HEK293 (cell line): ENCODE data around the gene ELMO1.

Source experiments
- GLIS1 ChIP-seq: fragments of 450-650 bp; formaldehyde crosslinking; IDR thresholded peaks from 2 replicates; pipeline ENCODE4 v1.5.1; 2016; ENCODE audit warnings: missing biosample characterization, missing genetic modification characterization
- KLF1 ChIP-seq: fragments of 450-650 bp; formaldehyde crosslinking; IDR thresholded peaks from 2 replicates; pipeline ENCODE4 v1.5.1; 2016; ENCODE audit warnings: missing biosample characterization, missing genetic modification characterization
- MZF1 ChIP-seq: fragments of 450-650 bp; formaldehyde crosslinking; IDR thresholded peaks from 2 replicates; pipeline ENCODE4 v1.5.1; 2017; ENCODE audit warnings: missing biosample characterization, missing genetic modification characterization, borderline replicate concordance
- OSR2 ChIP-seq: fragments of 450-650 bp; formaldehyde crosslinking; IDR thresholded peaks from 2 replicates; pipeline ENCODE4 v1.5.1; 2016; ENCODE audit warnings: missing biosample characterization, missing genetic modification characterization
- PRDM10 ChIP-seq: fragments of 450-650 bp; formaldehyde crosslinking; IDR thresholded peaks from 2 replicates; pipeline ENCODE4 v1.5.1; 2016; ENCODE audit warnings: missing biosample characterization, missing genetic modification characterization
- REST ChIP-seq: fragments of 450-650 bp; formaldehyde crosslinking; IDR thresholded peaks from 2 replicates; pipeline ENCODE4 v1.5.1; 2016; ENCODE audit warnings: missing biosample characterization, missing genetic modification characterization
- SP7 ChIP-seq: fragments of 450-650 bp; formaldehyde crosslinking; IDR thresholded peaks from 2 replicates; pipeline ENCODE4 v1.5.1; 2016; ENCODE audit warnings: missing biosample characterization, missing genetic modification characterization
- TSHZ1 ChIP-seq: fragments of 450-650 bp; formaldehyde crosslinking; IDR thresholded peaks from 2 replicates; pipeline ENCODE4 v1.5.1; 2016; ENCODE audit warnings: missing biosample characterization, missing genetic modification characterization, borderline replicate concordance
- ZBTB11 ChIP-seq: fragments of 450-650 bp; formaldehyde crosslinking; conservative IDR thresholded peaks from 2 replicates; pipeline ENCODE4 v1.5.1; 2016; ENCODE audit warnings: low read depth, missing biosample characterization, missing genetic modification characterization
- ZEB2 ChIP-seq: fragments of 450-650 bp; formaldehyde crosslinking; IDR thresholded peaks from 2 replicates; pipeline ENCODE4 v1.5.1; 2016; ENCODE audit warnings: missing biosample characterization, missing genetic modification characterization
- ZFHX2 ChIP-seq: fragments of 450-650 bp; formaldehyde crosslinking; conservative IDR thresholded peaks from 2 replicates; pipeline ENCODE4 v1.5.1; 2016; ENCODE audit warnings: missing biosample characterization, missing genetic modification characterization
- ZNF112 ChIP-seq: fragments of 450-650 bp; formaldehyde crosslinking; IDR thresholded peaks from 2 replicates; pipeline ENCODE4 v1.5.0; 2017; ENCODE audit warnings: missing biosample characterization, missing genetic modification characterization
- ZNF184 ChIP-seq: fragments of 450-650 bp; IDR thresholded peaks from 2 replicates; pipeline ENCODE4 v1.5.1; 2018; ENCODE audit warnings: missing biosample characterization, mild to moderate bottlenecking, missing genetic modification characterization
- ZNF2 ChIP-seq: fragments of 450-650 bp; formaldehyde crosslinking; IDR thresholded peaks from 2 replicates; pipeline ENCODE4 v1.5.1; 2016; ENCODE audit warnings: missing biosample characterization, missing genetic modification characterization
- ZNF341 ChIP-seq: fragments of 450-650 bp; formaldehyde crosslinking; IDR thresholded peaks from 2 replicates; pipeline ENCODE4; 2016; ENCODE audit warnings: low read depth, missing biosample characterization, missing genetic modification characterization
- ZNF423 ChIP-seq: fragments of 450-650 bp; formaldehyde crosslinking; IDR thresholded peaks from 2 replicates; pipeline ENCODE4 v1.5.1; 2016; ENCODE audit warnings: missing biosample characterization, missing genetic modification characterization
- ZNF426 ChIP-seq: fragments of 450-650 bp; formaldehyde crosslinking; IDR thresholded peaks from 2 replicates; pipeline ENCODE4 v1.5.1; 2017; ENCODE audit warnings: missing biosample characterization, missing genetic modification characterization, mild to moderate bottlenecking, inconsistent platforms, moderate library complexity
- ZNF530 ChIP-seq: fragments of 450-650 bp; formaldehyde crosslinking; IDR thresholded peaks from 2 replicates; pipeline ENCODE4 v1.5.1; 2016; ENCODE audit warnings: low read depth, missing biosample characterization, missing genetic modification characterization
- ZNF561 ChIP-seq: fragments of 450-650 bp; IDR thresholded peaks from 2 replicates; pipeline ENCODE4 v1.5.1; 2018; ENCODE audit warnings: missing biosample characterization, missing genetic modification characterization, borderline replicate concordance
- ZNF600 ChIP-seq: fragments of 450-650 bp; formaldehyde crosslinking; IDR thresholded peaks from 2 replicates; pipeline ENCODE4 v1.5.1; 2016; ENCODE audit warnings: missing biosample characterization, missing genetic modification characterization
- ZNF660 ChIP-seq: fragments of 450-650 bp; IDR thresholded peaks from 2 replicates; pipeline ENCODE4 v1.5.1; 2018; ENCODE audit warnings: missing biosample characterization, mild to moderate bottlenecking, missing genetic modification characterization
- ZNF701 ChIP-seq: fragments of 450-650 bp; formaldehyde crosslinking; IDR thresholded peaks from 2 replicates; pipeline ENCODE4 v1.5.1; 2016; ENCODE audit warnings: missing biosample characterization, missing genetic modification characterization
- ZNF785 ChIP-seq: fragments of 450-650 bp; formaldehyde crosslinking; IDR thresholded peaks from 2 replicates; pipeline ENCODE4 v1.5.1; 2016; ENCODE audit warnings: missing biosample characterization, missing genetic modification characterization
- ZNF843 ChIP-seq: fragments of 450-650 bp; formaldehyde crosslinking; IDR thresholded peaks from 2 replicates; pipeline ENCODE4 v1.5.1; 2016; ENCODE audit warnings: missing biosample characterization, missing genetic modification characterization

ELMO1 gene

GRCh38 chr7:37448636-37449361 lies at the start of gene ELMO1 (continued):
- TF ChIP-seq GLIS1 (tag by site-specific recombination) (peak; percentile 42), ZNF600 (tag by site-specific recombination) (peak; percentile 94), ZNF701 (tag by site-specific recombination) (no peak), REST (tag by site-specific recombination) (peak; percentile 51; the same call in 1 of the 2 replicates), ZNF530 (no peak), PRDM10 (tag by site-specific recombination) (peak; percentile 62), ZNF2 (tag by site-specific recombination) (peak; percentile 60; the same call in 1 of the 2 replicates), ZNF341 (tag by site-specific recombination) (peak; percentile 57), ZNF423 (tag by site-specific recombination) (no peak), ZNF660 (tag by site-specific recombination) (peak; percentile 67; the same call in 1 of the 2 replicates), ZNF785 (tag by site-specific recombination) (no peak), ZNF561 (tag by site-specific recombination) (peak; percentile 17), OSR2 (tag by site-specific recombination) (0 out of 2 replicates have a peak, but pooled peaks have one; percentile 18), TSHZ1 (no peak), ZNF112 (tag by site-specific recombination) (no peak), SP7 (tag by site-specific recombination) (peak; percentile 71), ZNF184 (tag by site-specific recombination) (no peak), MZF1 (no peak), ZBTB11 (tag by site-specific recombination) (peak; percentile 81), ZFHX2 (tag by site-specific recombination) (peak; percentile 77), ZEB2 (tag by site-specific recombination) (peak; percentile 75; the same call in 1 of the 2 replicates), KLF1 (tag by site-specific recombination) (peak; percentile 37; the same call in 1 of the 2 replicates), ZNF843 (tag by site-specific recombination) (0 out of 2 replicates have a peak, but pooled peaks have one; percentile 15), ZNF426 (tag by site-specific recombination) (no peak)
